Calu3 (cell line): ENCODE measurements around the gene PDGFRB. TPM values are rescaled to one million over a fixed set of nuclear protein-coding genes. Genes with fewer than 3 reads are reported as not detected.

Experiments
- BruUV-seq: library from RNA; stranded (reverse); fragments of 400-500 nt; replicated peaks from 2 replicates; lab custom pipeline; 2021; lab: Mats Ljungman, UMichigan
- CTCF ChIA-PET: fragments of 300-600 bp; sonication (Branson Sonifier 250); formaldehyde crosslinking; loops from one replicate; lab custom pipeline; 2022; ENCODE audit warnings: antibody characterized with exemption; lab: Charles Lee
- DNase-seq: peaks from one replicate; pipeline ENCODE4 v3.0.0; 2022
- H3K27ac Mint-ChIP-seq: one replicate; pipeline ENCODE4 v1.8.0; 2022; ENCODE audit warnings: mixed read lengths; ENCODE audit not compliant: unreplicated experiment
- H3K27me3 Mint-ChIP-seq: one replicate; pipeline ENCODE4 v1.8.0; 2022; ENCODE audit warnings: mixed read lengths; ENCODE audit not compliant: unreplicated experiment
- H3K36me3 Mint-ChIP-seq: one replicate; pipeline ENCODE4 v1.8.0; 2022; ENCODE audit warnings: mild to moderate bottlenecking, moderate library complexity, mixed read lengths; ENCODE audit not compliant: insufficient read depth, unreplicated experiment
- H3K4me1 Mint-ChIP-seq: one replicate; pipeline ENCODE4 v1.8.0; 2022; ENCODE audit warnings: mild to moderate bottlenecking, low read depth, mixed read lengths; ENCODE audit not compliant: unreplicated experiment
- H3K4me3 Mint-ChIP-seq: one replicate; pipeline ENCODE4 v1.8.0; 2022; ENCODE audit warnings: mild to moderate bottlenecking, low read depth, moderate library complexity, mixed read lengths; ENCODE audit not compliant: unreplicated experiment
- H3K9me3 Mint-ChIP-seq: one replicate; pipeline ENCODE4 v1.8.0; 2022; ENCODE audit warnings: low read depth, mixed read lengths; ENCODE audit not compliant: unreplicated experiment
- intact Hi-C: fragments of 100-400 bp; cut with micrococcal nuclease; formaldehyde crosslinking; loops from one replicate; pipeline ENCODE4 v1.10.0; 2022; ENCODE audit not compliant: unreplicated experiment
- total RNA-seq: library from RNA; stranded (reverse); gene quantifications from 2 replicates; pipeline ENCODE4 v1.2.3, GENCODE V29; 2022
- TF ChIP-seq, protein P1 (sequence below): fragments of 200-600 bp; IDR thresholded peaks from one replicate; pipeline ENCODE4 v1.8.0; 2022; ENCODE audit warnings: antibody characterized with exemption; ENCODE audit not compliant: unreplicated experiment

PDGFRB gene
- total RNA-seq, 1 experiment from 2014 or later: not detected

DNA sequence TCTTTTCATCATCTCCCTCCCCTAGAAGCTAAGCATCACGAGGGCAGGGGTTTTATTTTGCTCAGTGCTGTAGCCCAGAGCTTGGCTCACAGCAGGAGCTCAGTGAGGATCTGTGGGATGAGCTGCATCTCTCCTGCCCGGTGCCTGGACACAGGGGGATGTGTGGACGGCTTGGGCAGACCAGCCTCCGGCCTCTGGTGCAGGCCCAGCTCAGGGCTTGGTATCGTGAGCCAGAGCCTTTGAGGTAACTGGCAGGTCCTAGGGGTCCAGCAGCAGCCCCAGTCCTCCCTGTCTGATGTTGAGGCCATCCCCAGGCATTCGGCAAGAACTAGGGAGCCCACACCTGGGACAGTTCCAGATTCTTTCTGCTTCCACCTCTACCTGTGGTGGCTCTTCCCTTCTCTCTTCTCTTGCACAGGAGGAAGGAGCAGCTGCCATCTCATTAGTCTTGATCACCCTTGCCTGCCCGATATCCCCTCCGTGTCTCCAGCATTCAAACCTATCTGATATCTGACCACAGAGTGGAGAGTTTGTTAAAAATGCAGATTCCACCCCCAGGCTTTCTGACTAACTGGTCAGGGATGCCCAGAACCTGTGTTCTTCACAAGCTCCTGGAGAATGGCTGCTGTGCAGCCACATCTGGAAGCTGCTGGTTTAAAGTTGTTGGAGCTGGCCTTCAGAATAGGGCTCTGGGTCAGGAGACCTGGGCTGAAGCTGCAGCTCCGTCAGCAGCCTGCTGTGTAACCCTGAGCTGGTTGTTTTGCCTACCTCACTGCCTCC, 26.3 kb upstream of the PDGFRB start:
- Mint-ChIP-seq H3K36me3 (no peaks in the 10 kb centered on the region), H3K4me1 (no peaks in the 10 kb centered on the region), H3K27me3 (peaks cover 67% of the 10 kb centered on the region), H3K4me3 (no peak overlapping the region), H3K9me3 (no peaks in the 10 kb centered on the region), H3K27ac (no peak overlapping the region)
- TF ChIP-seq, protein P1, sequence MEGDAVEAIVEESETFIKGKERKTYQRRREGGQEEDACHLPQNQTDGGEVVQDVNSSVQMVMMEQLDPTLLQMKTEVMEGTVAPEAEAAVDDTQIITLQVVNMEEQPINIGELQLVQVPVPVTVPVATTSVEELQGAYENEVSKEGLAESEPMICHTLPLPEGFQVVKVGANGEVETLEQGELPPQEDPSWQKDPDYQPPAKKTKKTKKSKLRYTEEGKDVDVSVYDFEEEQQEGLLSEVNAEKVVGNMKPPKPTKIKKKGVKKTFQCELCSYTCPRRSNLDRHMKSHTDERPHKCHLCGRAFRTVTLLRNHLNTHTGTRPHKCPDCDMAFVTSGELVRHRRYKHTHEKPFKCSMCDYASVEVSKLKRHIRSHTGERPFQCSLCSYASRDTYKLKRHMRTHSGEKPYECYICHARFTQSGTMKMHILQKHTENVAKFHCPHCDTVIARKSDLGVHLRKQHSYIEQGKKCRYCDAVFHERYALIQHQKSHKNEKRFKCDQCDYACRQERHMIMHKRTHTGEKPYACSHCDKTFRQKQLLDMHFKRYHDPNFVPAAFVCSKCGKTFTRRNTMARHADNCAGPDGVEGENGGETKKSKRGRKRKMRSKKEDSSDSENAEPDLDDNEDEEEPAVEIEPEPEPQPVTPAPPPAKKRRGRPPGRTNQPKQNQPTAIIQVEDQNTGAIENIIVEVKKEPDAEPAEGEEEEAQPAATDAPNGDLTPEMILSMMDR: no peak
- CTCF ChIA-PET: no interaction called here
- BruUV-seq: no TSS peak
- no peak for DNase-seq
- intact Hi-C loops: no loop called here

DNA sequence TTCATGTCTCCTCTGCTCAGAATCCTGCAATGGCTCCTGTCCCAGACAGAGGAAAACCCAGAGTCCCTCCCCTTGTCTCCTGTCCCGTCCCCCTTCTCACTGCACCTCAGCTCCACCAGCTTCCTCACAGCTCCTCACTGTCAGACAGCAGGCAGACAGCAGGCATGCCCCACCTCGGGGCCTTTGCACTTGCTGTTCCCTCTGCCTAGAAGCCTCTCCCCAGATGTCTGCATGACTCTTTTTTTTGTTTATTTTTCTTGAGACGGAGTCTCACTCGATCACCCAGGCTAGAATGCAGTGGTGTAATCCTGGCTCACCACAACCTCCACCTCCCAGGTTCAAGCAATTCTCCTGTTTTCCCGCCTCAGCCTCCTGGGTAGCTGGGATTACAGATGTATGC, 25.4 kb upstream of the PDGFRB start:
- Mint-ChIP-seq H3K27ac (no peak overlapping the region), H3K4me3 (no peak overlapping the region)

DNA sequence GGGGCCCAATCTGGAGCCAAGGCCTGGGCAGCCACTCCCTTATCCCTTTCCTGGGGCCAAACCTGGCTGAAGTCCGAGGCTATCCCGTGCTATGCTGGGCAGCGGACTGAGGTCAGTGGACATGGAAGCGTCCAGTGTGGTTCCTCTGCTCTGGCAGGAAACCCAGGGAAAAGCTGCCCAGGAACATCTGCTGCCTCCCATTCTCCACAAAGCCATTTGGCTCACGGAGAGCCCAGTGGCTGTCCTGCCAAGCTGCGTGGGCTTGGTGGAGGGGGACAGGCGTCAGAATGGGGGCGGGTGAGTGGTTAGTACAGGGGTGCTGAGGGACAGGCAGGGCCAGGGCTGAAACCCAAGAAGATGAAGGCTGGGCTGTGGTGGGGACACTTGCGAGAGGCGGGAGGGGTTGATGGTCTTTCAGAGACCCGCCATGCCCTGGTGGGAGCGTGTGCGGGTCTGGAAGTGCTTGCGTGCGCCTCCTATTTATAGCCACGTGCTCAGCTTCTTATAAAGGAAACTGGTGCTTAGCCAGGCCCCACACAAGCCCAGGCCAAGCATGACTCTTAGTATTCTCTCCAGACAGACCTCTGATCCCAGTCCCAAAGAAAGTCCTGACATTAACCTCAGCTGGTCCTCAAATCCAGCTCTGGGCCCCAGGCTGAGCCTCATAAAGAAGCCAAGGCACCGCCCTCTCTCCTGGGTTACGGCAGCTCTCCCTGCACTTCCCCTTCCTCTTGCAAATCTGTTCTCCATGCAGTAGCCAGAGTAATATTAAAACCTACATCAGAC, 24.8 kb upstream of the PDGFRB start:
- Mint-ChIP-seq H3K27me3 (peaks cover 66% of the 10 kb centered on the region), H3K9me3 (no peaks in the 10 kb centered on the region), H3K4me3 (no peak overlapping the region), H3K4me1 (no peaks in the 10 kb centered on the region), H3K27ac (no peak overlapping the region), H3K36me3 (no peaks in the 10 kb centered on the region)
- TF ChIP-seq, protein P1: no peak
- CTCF ChIA-PET: no interaction called here
- intact Hi-C loops: no loop called here
- no peak for DNase-seq
- no TSS peak for BruUV-seq

More for the DNA sequence above, 25.4 kb upstream of the PDGFRB start:
- BruUV-seq: no TSS peak
- CTCF ChIA-PET: no interaction called here
- no peak for DNase-seq
- H3K9me3 Mint-ChIP-seq: no peaks in the 10 kb centered on the region
- intact Hi-C loops: no loop called here
- TF ChIP-seq, protein P1: no peak
- peaks cover 66% of the 10 kb centered on the region for H3K27me3 Mint-ChIP-seq
- no peaks in the 10 kb centered on the region for H3K36me3 Mint-ChIP-seq
- no peaks in the 10 kb centered on the region for H3K4me1 Mint-ChIP-seq

DNA sequence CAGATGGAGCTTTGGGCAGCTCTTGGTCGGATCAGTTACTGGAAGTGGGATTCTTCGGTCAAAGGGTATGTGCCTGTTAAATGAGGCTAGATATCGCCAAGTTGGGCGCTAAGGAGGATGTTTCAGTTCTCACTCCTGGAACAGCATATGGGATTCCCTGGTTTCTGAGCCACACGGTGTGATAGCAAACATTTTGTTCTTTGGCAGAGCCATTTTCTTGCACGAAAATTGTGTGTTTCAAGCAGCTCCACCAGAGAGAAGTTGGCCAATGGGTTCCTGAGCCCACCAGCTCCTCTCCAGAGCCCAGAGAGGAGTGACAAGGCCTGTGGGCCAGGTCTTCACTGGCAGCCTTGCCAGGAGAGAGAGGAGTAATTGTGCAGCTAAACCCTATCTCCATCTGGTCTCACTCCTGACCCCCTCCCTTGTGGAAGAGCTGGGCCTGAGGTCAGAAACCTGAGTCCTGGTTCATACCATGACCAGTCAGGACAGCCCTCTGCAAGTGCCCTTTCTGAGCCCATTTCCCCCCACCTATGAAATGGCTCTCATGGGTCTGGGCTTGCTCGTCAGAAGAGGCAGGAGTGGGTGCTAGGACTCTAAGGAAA, 23.5 kb upstream of the PDGFRB start:
- intact Hi-C loops: no loop called here
- H3K36me3 Mint-ChIP-seq: no peaks in the 10 kb centered on the region
- H3K4me1 Mint-ChIP-seq: no peaks in the 10 kb centered on the region
- BruUV-seq: no TSS peak
- H3K27ac Mint-ChIP-seq: no peak overlapping the region
- no peaks in the 10 kb centered on the region for H3K9me3 Mint-ChIP-seq
- peaks cover 57% of the 10 kb centered on the region for H3K27me3 Mint-ChIP-seq
- CTCF ChIA-PET: interaction anchor here (0.9 kb wide), 1 partner anchor 13 kb away, joined by 3 read pairs; no protein-coding TSS in a partner anchor
- DNase-seq: no peak
- H3K4me3 Mint-ChIP-seq: no peak overlapping the region
- TF ChIP-seq, protein P1: no peak
